Neural progenitor cell (in vitro differentiated cells): ENCODE results near the gene LMNTD1. TPM values are rescaled to one million over a fixed set of nuclear protein-coding genes. Genes with fewer than 3 reads are reported as not detected.

Source experiments
- DNase-seq: peaks from one replicate; pipeline ENCODE4 v3.0.0-alpha.2; 2016; ENCODE audit warnings: low spot score
- H2AFZ ChIP-seq: fragments of 200-600 bp; sonication (generic); replicated peaks from 2 replicates; pipeline ENCODE4 v1.6.1; 2016; ENCODE audit warnings: antibody characterized with exemption
- H3F3A ChIP-seq: fragments of 200-600 bp; sonication (generic); 2 replicates; pipeline ENCODE4 v1.6.1; 2016; ENCODE audit warnings: antibody characterized with exemption, low read depth
- H3K27ac ChIP-seq: fragments of 200-600 bp; sonication (generic); 2 replicates; pipeline ENCODE4 v1.5.1; 2016; ENCODE audit warnings: mild to moderate bottlenecking
- H3K27me3 ChIP-seq: fragments of 200-600 bp; sonication (generic); 2 replicates; pipeline ENCODE4 v1.6.1; 2016; ENCODE audit warnings: mild to moderate bottlenecking, moderate library complexity
- H3K36me3 ChIP-seq: fragments of 200-600 bp; sonication (generic); 2 replicates; pipeline ENCODE4 v1.5.1; 2016
- H3K4me1 ChIP-seq: fragments of 200-600 bp; sonication (generic); 2 replicates; pipeline ENCODE4 v1.6.1; 2016; ENCODE audit warnings: mixed run types
- H3K4me2 ChIP-seq: fragments of 200-600 bp; sonication (generic); 2 replicates; pipeline ENCODE4 v1.6.1; 2016
- H3K4me3 ChIP-seq: fragments of 200-600 bp; sonication (generic); 2 replicates; pipeline ENCODE4 v1.5.1; 2016
- H3K79me2 ChIP-seq: fragments of 200-600 bp; sonication (generic); 2 replicates; pipeline ENCODE4 v1.6.1; 2016; ENCODE audit warnings: low read depth
- H3K9ac ChIP-seq: fragments of 200-600 bp; sonication (generic); 2 replicates; pipeline ENCODE4 v1.6.1; 2016
- H3K9me3 ChIP-seq: fragments of 200-600 bp; sonication (generic); 2 replicates; pipeline ENCODE4 v1.5.1; 2016; ENCODE audit warnings: low read depth
- H4K20me1 ChIP-seq: fragments of 200-600 bp; sonication (generic); 2 replicates; pipeline ENCODE4 v1.6.1; 2016; ENCODE audit warnings: low read depth
- H3K27ac Mint-ChIP-seq: 3 replicates; pipeline ENCODE4 v1.8.0; 2021; ENCODE audit warnings: mixed read lengths
- H3K27me3 Mint-ChIP-seq: 2 replicates; pipeline ENCODE4 v1.8.0; 2022; ENCODE audit warnings: low read depth, mild to moderate bottlenecking, inconsistent platforms, moderate library complexity, mixed read lengths; ENCODE audit not compliant: insufficient read depth
- H3K36me3 Mint-ChIP-seq: 3 replicates; pipeline ENCODE4 v1.8.0; 2021; ENCODE audit warnings: mixed read lengths
- H3K4me1 Mint-ChIP-seq: 3 replicates; pipeline ENCODE4 v1.8.0; 2021; ENCODE audit warnings: mixed read lengths
- H3K4me3 Mint-ChIP-seq: 3 replicates; pipeline ENCODE4 v1.8.0; 2021; ENCODE audit warnings: mild to moderate bottlenecking, moderate library complexity, mixed read lengths
- H3K9me3 Mint-ChIP-seq: 3 replicates; pipeline ENCODE4 v1.8.0; 2020; ENCODE audit warnings: mixed read lengths
- CTCF ChIP-seq: fragments of 200-600 bp; sonication (generic); IDR thresholded peaks from 2 replicates; pipeline ENCODE4 v1.5.1; 2017; ENCODE audit warnings: antibody characterized with exemption, mild to moderate bottlenecking
- EZH2 ChIP-seq: fragments of 200-600 bp; sonication (generic); IDR thresholded peaks from 2 replicates; pipeline ENCODE4 v1.6.1; 2017; ENCODE audit warnings: antibody characterized with exemption, mild to moderate bottlenecking, moderate library complexity
- EZH2phosphoT487 ChIP-seq: fragments of 200-600 bp; sonication (generic); IDR thresholded peaks from 2 replicates; pipeline ENCODE4 v1.6.1; 2017; ENCODE audit warnings: antibody characterized with exemption
- total RNA-seq: library from RNA; depleted of rRNA; stranded (reverse); fragments of >200 nt; gene quantifications from 2 replicates; pipeline ENCODE4 v1.2.3, GENCODE V29; 2015; ENCODE audit warnings: low replicate concordance

The LMNTD1 gene
- total RNA-seq, 1 donor from 2014 or later, result not detected

- H3K27me3 Mint-ChIP-seq, result peaks cover 2% of the 10 kb centered on the region
- no peaks in the 10 kb centered on the region for H3K36me3 ChIP-seq
- TF ChIP-seq EZH2phosphoT487 (no peak), EZH2 (no peak), CTCF (no peak)
These were observed 31.5 kb upstream of the LMNTD1 start for GRCh38 chr12:25584596-25584995.

DNA sequence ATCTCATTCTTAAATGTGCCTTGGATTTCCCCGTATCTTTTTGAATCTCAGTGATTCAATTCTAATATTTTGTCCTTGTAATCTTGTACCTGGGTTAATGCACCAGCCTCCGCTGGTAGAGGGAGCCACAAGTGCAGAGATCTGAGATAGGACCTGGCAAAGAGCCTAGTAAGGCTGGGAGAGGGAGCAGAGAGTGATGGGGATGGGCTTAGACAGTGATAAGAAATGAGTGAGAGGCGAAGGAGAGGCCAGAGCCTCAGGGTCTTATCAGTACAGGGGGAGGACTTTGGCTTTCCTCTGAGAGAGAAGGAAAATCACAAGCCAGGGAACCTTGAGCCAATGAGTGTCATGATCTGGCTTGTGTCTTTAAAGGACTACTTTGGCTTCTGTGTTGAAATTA is 30.5 kb upstream of the LMNTD1 start:
- TF ChIP-seq EZH2, result no peak
- TF ChIP-seq EZH2phosphoT487, result no peak
- TF ChIP-seq CTCF, result peak; percentile 38
- no peak overlapping the region for H3K4me3 Mint-ChIP-seq
- Histone ChIP-seq H3K27me3 (no peaks in the 10 kb centered on the region), H3K4me3 (no peak overlapping the region), H3K9me3 (peaks cover 3% of the 10 kb centered on the region), H3K27ac (no peak overlapping the region), H3K4me1 (no peaks in the 10 kb centered on the region), H3K9ac (no peak overlapping the region), H3F3A (no peaks in the 10 kb centered on the region), H2AFZ (peak overlapping the region; percentile 29), H4K20me1 (no peaks in the 10 kb centered on the region), H3K36me3 (no peaks in the 10 kb centered on the region), H3K79me2 (no peaks in the 10 kb centered on the region), H3K4me2 (no peak overlapping the region)
- no peak overlapping the region for H3K27ac Mint-ChIP-seq
- no peaks in the 10 kb centered on the region for H3K36me3 Mint-ChIP-seq
- H3K4me1 Mint-ChIP-seq, result no peaks in the 10 kb centered on the region
- peaks cover 2% of the 10 kb centered on the region for H3K27me3 Mint-ChIP-seq
- peak; percentile 17 for DNase-seq
- H3K9me3 Mint-ChIP-seq, result peaks cover 5% of the 10 kb centered on the region

More at GRCh38 chr12:25584596-25584995, 31.5 kb upstream of the LMNTD1 start:
- peaks cover 3% of the 10 kb centered on the region for H3K9me3 ChIP-seq
- no peak overlapping the region for H3K27ac ChIP-seq
- Mint-ChIP-seq H3K36me3 (no peaks in the 10 kb centered on the region), H3K9me3 (peaks cover 5% of the 10 kb centered on the region), H3K4me1 (no peaks in the 10 kb centered on the region), H3K4me3 (no peak overlapping the region), H3K27ac (no peak overlapping the region)
- no peak overlapping the region for H3K4me2 ChIP-seq
- no peaks in the 10 kb centered on the region for H3F3A ChIP-seq
- no peak overlapping the region for H3K9ac ChIP-seq
- H3K4me1 ChIP-seq, result no peaks in the 10 kb centered on the region
- no peak overlapping the region for H3K4me3 ChIP-seq
- H3K27me3 ChIP-seq, result no peaks in the 10 kb centered on the region
- DNase-seq, result no peak
- no peaks in the 10 kb centered on the region for H3K79me2 ChIP-seq
- no peak overlapping the region for H2AFZ ChIP-seq
- no peaks in the 10 kb centered on the region for H4K20me1 ChIP-seq

DNA sequence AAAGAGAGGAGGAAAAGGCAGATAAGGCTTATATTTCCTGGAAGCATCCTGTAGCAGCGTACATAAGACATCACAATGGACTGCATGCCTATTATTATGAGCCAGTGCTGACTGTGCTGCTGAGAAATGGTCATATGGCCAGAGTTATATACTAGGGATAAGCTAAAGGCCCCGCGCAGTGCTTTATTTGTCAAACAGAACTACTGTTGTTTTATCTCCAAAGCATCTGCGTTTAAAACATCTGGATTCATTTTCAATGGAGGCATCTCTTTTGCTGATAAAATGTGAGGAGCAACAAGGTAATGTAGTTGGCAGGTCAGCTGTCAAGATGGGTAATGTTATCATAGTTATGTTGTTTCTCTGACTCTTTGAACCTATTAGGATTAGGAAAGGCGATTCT is 28.0 kb upstream of the LMNTD1 start:
- Histone ChIP-seq H3K27me3 (no peaks in the 10 kb centered on the region), H3K4me2 (no peak overlapping the region), H3K27ac (no peak overlapping the region), H4K20me1 (no peaks in the 10 kb centered on the region), H2AFZ (no peak overlapping the region), H3K36me3 (no peaks in the 10 kb centered on the region), H3K4me3 (no peak overlapping the region), H3K9me3 (no peaks in the 10 kb centered on the region), H3K4me1 (no peaks in the 10 kb centered on the region), H3K9ac (no peak overlapping the region), H3K79me2 (no peaks in the 10 kb centered on the region), H3F3A (no peaks in the 10 kb centered on the region)
- DNase-seq, result no peak
- no peak for TF ChIP-seq CTCF
- TF ChIP-seq EZH2, result no peak
- TF ChIP-seq EZH2phosphoT487, result no peak
- Mint-ChIP-seq H3K9me3 (peaks cover 2% of the 10 kb centered on the region), H3K27ac (no peak overlapping the region), H3K4me1 (no peaks in the 10 kb centered on the region), H3K27me3 (no peaks in the 10 kb centered on the region), H3K4me3 (no peak overlapping the region), H3K36me3 (no peaks in the 10 kb centered on the region)
